Fibroblast of lung (primary cell): ENCODE results near the gene ZNRF3. TPM values are rescaled to one million over a fixed set of nuclear protein-coding genes. Genes with fewer than 3 reads are reported as not detected.

Experiments
- DNase-seq, 2 donors: peaks; one replicate each; pipeline versions ENCODE4 v3.0.0 to v3.0.0-alpha.2; 2010; ENCODE audit warnings: low read depth in 2 of 2
- H2AFZ ChIP-seq: 2 replicates; pipeline ENCODE4 v1.5.1; 2012; ENCODE audit warnings: low read length, control low read depth, inconsistent platforms
- H3K27ac ChIP-seq: 2 replicates; pipeline ENCODE4 v1.5.1; 2011; ENCODE audit warnings: low read length, control low read depth; ENCODE audit not compliant: insufficient read depth
- H3K27me3 ChIP-seq: 2 replicates; pipeline ENCODE4 v1.5.1; 2011; ENCODE audit warnings: mild to moderate bottlenecking, low read length; ENCODE audit not compliant: control insufficient read depth, insufficient read depth
- H3K36me3 ChIP-seq: 2 replicates; pipeline ENCODE4 v1.5.1; 2011; ENCODE audit warnings: low read length; ENCODE audit not compliant: control insufficient read depth, insufficient read depth
- H3K4me1 ChIP-seq: 2 replicates; pipeline ENCODE4 v1.5.1; 2011; ENCODE audit warnings: low read length; ENCODE audit not compliant: control insufficient read depth, insufficient read depth; ENCODE audit errors: extremely low read depth
- H3K4me2 ChIP-seq: 2 replicates; pipeline ENCODE4 v1.5.1; 2011; ENCODE audit warnings: low read length, control low read depth; ENCODE audit not compliant: insufficient read depth; ENCODE audit errors: extremely low read depth
- H3K4me3 ChIP-seq, 4 experiments: fragments of 200-600 bp in 1 of 4; sonication (generic) in 1 of 4; replicated peaks in 1 of 4; 2 replicates each; pipeline ENCODE4 v1.5.1; 2011 to 2016; ENCODE audit warnings: low read length in 4 of 4, low read depth in 3 of 4, mild to moderate bottlenecking in 3 of 4, control low read depth in 2 of 4, inconsistent platforms in 1 of 4, mixed read lengths in 1 of 4; ENCODE audit not compliant: insufficient read depth in 1 of 4; ENCODE audit errors: control extremely low read depth in 1 of 4
- H3K79me2 ChIP-seq: 2 replicates; pipeline ENCODE4 v1.5.1; 2012; ENCODE audit warnings: mild to moderate bottlenecking, low read length, inconsistent platforms; ENCODE audit not compliant: control insufficient read depth, insufficient read depth
- H3K9ac ChIP-seq: 2 replicates; pipeline ENCODE4 v1.5.1; 2011; ENCODE audit warnings: mild to moderate bottlenecking, low read length, control low read depth; ENCODE audit not compliant: insufficient read depth
- H3K9me3 ChIP-seq: 2 replicates; pipeline ENCODE4 v1.5.1; 2012; ENCODE audit warnings: low read depth, low read length; ENCODE audit not compliant: control insufficient read depth, insufficient read depth
- H4K20me1 ChIP-seq: 2 replicates; pipeline ENCODE4 v1.5.1; 2011; ENCODE audit warnings: low read length; ENCODE audit not compliant: control insufficient read depth, insufficient read depth; ENCODE audit errors: extremely low read depth
- EZH2 ChIP-seq: IDR thresholded peaks from 2 replicates; pipeline ENCODE4 v1.5.1; 2012; ENCODE audit warnings: low read length, control low read depth, mild to moderate bottlenecking; ENCODE audit errors: missing control alignments
- polyA plus RNA-seq, 2 donors: library from polyadenylated mRNA; depleted of rRNA in 1 of 2; stranded (reverse) in 1 of 2; unstranded in 1 of 2; fragments of >200 nt; gene quantifications; 2 replicates each; pipeline ENCODE4 v1.2.1, GENCODE V29; 2011 to 2012; ENCODE audit warnings: missing spikeins in 1 of 2
- total RNA-seq: library from RNA; depleted of rRNA; stranded (reverse); fragments of >200 nt; gene quantifications from 2 replicates; pipeline ENCODE4 v1.2.1, GENCODE V29; 2014
- TF ChIP-seq, protein P1 (sequence below), 2 donors: IDR thresholded peaks in 1 of 2; conservative IDR thresholded peaks in 1 of 2; 1 replicate in 1 of 2; 2 replicates in 1 of 2; pipeline ENCODE4 v1.5.1; 2011 to 2012; ENCODE audit warnings: low read length in 2 of 2, control low read depth in 1 of 2, inconsistent platforms in 1 of 2, low read depth in 1 of 2, mild to moderate bottlenecking in 1 of 2

Gene ZNRF3
- total and polyA plus RNA-seq, 2 donors (not counting 1 experiment from before 2014, with no cell fraction given) = 1.1 to 2.6 TPM

DNA sequence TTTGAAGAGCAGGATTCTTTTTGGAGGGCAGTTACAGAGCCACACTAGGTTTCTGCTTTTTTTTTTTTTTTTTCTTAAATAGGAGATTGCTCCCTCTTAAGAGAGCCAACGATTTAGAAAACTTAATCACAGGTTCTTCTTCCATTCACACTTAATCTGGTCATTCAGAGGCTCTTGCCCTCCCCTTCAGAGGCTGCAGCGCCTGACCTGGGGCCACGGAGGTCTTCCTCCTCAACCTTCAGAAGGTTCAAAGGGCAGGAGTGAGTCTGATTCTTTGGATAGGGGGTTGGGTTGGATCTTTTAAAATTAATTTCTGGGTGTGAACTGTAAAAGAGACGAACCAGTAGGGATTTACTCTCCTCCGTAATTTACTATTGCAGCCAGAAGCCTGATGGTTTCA lies 57.1 kb downstream of the ZNRF3 start:
- no peaks in the 10 kb centered on the region for H3K4me1 ChIP-seq
- DNase-seq = no peak
- H3K79me2 ChIP-seq = no peaks in the 10 kb centered on the region
- no peak overlapping the region for H2AFZ ChIP-seq
- H3K27me3 ChIP-seq = no peaks in the 10 kb centered on the region
- H3K36me3 ChIP-seq = no peaks in the 10 kb centered on the region
- no peak overlapping the region for H3K4me3 ChIP-seq
- H3K27ac ChIP-seq = no peak overlapping the region
- no peaks in the 10 kb centered on the region for H4K20me1 ChIP-seq
- no peaks in the 10 kb centered on the region for H3K9me3 ChIP-seq
- no peak overlapping the region for H3K9ac ChIP-seq
- no peak overlapping the region for H3K4me2 ChIP-seq
- TF ChIP-seq, protein P1, sequence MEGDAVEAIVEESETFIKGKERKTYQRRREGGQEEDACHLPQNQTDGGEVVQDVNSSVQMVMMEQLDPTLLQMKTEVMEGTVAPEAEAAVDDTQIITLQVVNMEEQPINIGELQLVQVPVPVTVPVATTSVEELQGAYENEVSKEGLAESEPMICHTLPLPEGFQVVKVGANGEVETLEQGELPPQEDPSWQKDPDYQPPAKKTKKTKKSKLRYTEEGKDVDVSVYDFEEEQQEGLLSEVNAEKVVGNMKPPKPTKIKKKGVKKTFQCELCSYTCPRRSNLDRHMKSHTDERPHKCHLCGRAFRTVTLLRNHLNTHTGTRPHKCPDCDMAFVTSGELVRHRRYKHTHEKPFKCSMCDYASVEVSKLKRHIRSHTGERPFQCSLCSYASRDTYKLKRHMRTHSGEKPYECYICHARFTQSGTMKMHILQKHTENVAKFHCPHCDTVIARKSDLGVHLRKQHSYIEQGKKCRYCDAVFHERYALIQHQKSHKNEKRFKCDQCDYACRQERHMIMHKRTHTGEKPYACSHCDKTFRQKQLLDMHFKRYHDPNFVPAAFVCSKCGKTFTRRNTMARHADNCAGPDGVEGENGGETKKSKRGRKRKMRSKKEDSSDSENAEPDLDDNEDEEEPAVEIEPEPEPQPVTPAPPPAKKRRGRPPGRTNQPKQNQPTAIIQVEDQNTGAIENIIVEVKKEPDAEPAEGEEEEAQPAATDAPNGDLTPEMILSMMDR (conservative IDR thresholded peaks at IDR 0.05 in 1 of 2, IDR thresholded peaks at IDR 0.05 in 1 of 2; ENCODE audit: low read depth in 1 of 2, low read length in 2 of 2) = no peak
- TF ChIP-seq EZH2 = no peak

DNA sequence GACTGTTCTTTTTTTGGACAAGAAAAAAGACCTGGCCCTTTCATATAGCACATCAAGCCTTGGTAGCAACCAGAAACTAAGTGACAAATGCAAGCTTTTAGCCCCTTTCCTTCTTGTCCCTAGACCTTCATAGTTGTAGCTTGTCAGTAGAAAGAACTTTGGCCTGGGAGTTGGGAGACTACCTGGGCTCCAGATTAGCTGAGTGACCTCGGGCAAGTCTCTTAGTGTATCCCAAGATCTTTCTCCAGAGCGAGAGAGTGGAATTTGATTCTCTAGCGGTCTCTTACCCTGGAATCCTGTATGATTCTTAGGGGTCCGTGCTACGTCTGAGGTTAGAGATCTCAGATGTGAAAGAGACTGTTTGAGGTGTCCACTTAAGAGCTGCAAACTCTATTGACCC lies 59.0 kb downstream of the ZNRF3 start:
- no peaks in the 10 kb centered on the region for H3K4me1 ChIP-seq
- no peaks in the 10 kb centered on the region for H3K27me3 ChIP-seq
- H3K4me3 ChIP-seq = no peak overlapping the region
- no peak overlapping the region for H3K9ac ChIP-seq
- no peaks in the 10 kb centered on the region for H3K9me3 ChIP-seq
- no peaks in the 10 kb centered on the region for H4K20me1 ChIP-seq
- H2AFZ ChIP-seq = no peak overlapping the region
- no peak for TF ChIP-seq EZH2
- TF ChIP-seq, protein P1 (conservative IDR thresholded peaks at IDR 0.05 in 1 of 2, IDR thresholded peaks at IDR 0.05 in 1 of 2; ENCODE audit: low read depth in 1 of 2, low read length in 2 of 2) = no peak
- no peak for DNase-seq
- H3K4me2 ChIP-seq = no peak overlapping the region
- H3K36me3 ChIP-seq = no peaks in the 10 kb centered on the region
- no peaks in the 10 kb centered on the region for H3K79me2 ChIP-seq
- H3K27ac ChIP-seq = no peak overlapping the region

DNA sequence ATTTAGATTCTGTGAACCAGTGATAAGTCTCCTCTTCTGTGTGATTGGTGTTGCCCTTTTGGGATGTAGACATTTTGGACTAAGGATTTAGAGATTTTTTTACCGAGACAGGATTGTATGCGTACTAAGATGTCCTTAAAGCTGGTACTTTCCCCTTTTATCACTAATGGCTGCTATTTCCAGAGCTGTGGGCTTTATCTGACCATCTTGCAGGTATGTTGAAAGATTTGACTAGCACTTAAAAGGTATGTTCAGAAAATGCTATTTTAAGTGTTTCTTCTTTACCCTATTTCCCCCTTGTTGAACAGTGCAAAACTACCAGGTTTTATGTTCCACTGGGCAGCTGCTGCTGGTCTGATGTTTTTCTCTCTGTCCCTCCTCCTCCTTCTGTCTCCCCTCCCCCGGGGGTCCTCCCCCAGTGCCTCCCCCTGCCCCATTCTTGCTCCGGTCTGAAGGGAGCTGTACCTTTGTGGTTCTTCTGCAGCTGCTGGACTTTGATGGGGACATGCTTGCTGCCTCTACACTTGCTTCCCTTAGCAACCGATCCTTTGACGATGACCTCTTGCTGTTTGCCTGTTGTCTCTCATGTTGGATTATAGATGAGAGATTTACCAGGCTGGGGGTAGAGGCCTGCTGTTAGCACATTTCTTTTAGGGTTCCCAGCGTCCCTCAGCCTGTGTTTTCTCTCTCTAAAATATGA lies 59.6 kb downstream of the ZNRF3 start:
- Histone ChIP-seq H3K9me3 (no peaks in the 10 kb centered on the region), H4K20me1 (no peaks in the 10 kb centered on the region), H2AFZ (no peak overlapping the region), H3K4me3 (no peak overlapping the region), H3K27ac (no peak overlapping the region), H3K9ac (no peak overlapping the region), H3K27me3 (no peaks in the 10 kb centered on the region), H3K4me2 (no peak overlapping the region), H3K36me3 (no peaks in the 10 kb centered on the region), H3K79me2 (no peaks in the 10 kb centered on the region), H3K4me1 (no peaks in the 10 kb centered on the region)
- DNase-seq = no peak
- TF ChIP-seq, protein P1 (conservative IDR thresholded peaks at IDR 0.05 in 1 of 2, IDR thresholded peaks at IDR 0.05 in 1 of 2; ENCODE audit: low read depth in 1 of 2, low read length in 2 of 2) = no peak
- no peak for TF ChIP-seq EZH2
